Trophoblast cell (in vitro differentiated cells and primary cell): ENCODE results near the gene METRNL.

Experiments used
- DNase-seq, 2 donors: peaks; one replicate each; pipeline ENCODE4 v3.0.0-alpha.2; 2016
- H2AFZ ChIP-seq: 2 replicates; pipeline ENCODE4 v1.6.1; 2013; ENCODE audit warnings: low read length, moderate library complexity, mild to moderate bottlenecking; ENCODE audit not compliant: insufficient read depth, poor library complexity
- H2AK5ac ChIP-seq: 2 replicates; pipeline ENCODE4 v1.6.1; 2013; ENCODE audit warnings: mild to moderate bottlenecking, low read length
- H2BK120ac ChIP-seq: 2 replicates; pipeline ENCODE4 v1.6.1; 2013; ENCODE audit warnings: low read length, mild to moderate bottlenecking, moderate library complexity; ENCODE audit not compliant: insufficient read depth, poor library complexity
- H2BK12ac ChIP-seq: 2 replicates; pipeline ENCODE4 v1.6.1; 2013; ENCODE audit warnings: mild to moderate bottlenecking, low read length, moderate library complexity
- H2BK5ac ChIP-seq: 2 replicates; pipeline ENCODE4 v1.6.1; 2013; ENCODE audit warnings: low read length, low read depth, moderate library complexity, mild to moderate bottlenecking; ENCODE audit not compliant: poor library complexity
- H3K14ac ChIP-seq: 2 replicates; pipeline ENCODE4 v1.6.1; 2013; ENCODE audit warnings: mild to moderate bottlenecking, low read length
- H3K18ac ChIP-seq: 2 replicates; pipeline ENCODE4 v1.6.1; 2013; ENCODE audit warnings: mild to moderate bottlenecking, low read length
- H3K23ac ChIP-seq: 2 replicates; pipeline ENCODE4 v1.6.1; 2013; ENCODE audit warnings: low read length
- H3K27ac ChIP-seq: 2 replicates; pipeline ENCODE4 v1.5.1; 2013; ENCODE audit warnings: low read depth, mild to moderate bottlenecking, inconsistent platforms, low read length, moderate library complexity
- H3K27me3 ChIP-seq: 2 replicates; pipeline ENCODE4 v1.6.1; 2013; ENCODE audit warnings: inconsistent platforms, mild to moderate bottlenecking, low read length, moderate library complexity; ENCODE audit not compliant: insufficient read depth
- H3K36me3 ChIP-seq, 2 experiments: 1 replicate in 1 of 2; 2 replicates in 1 of 2; pipeline ENCODE4 v1.6.1; 2013; ENCODE audit warnings: low read length in 2 of 2, mild to moderate bottlenecking in 2 of 2, moderate library complexity in 1 of 2; ENCODE audit not compliant: insufficient read depth in 2 of 2, control insufficient read depth in 1 of 2
- H3K4ac ChIP-seq: 2 replicates; pipeline ENCODE4 v1.6.1; 2013; ENCODE audit warnings: low read depth, mild to moderate bottlenecking, low read length, moderate library complexity
- H3K4me1 ChIP-seq, 2 experiments: 1 replicate in 1 of 2; 2 replicates in 1 of 2; pipeline ENCODE4 v1.6.1; 2013; ENCODE audit warnings: low read length in 2 of 2, mild to moderate bottlenecking in 2 of 2, moderate library complexity in 1 of 2; ENCODE audit not compliant: insufficient read depth in 2 of 2, control insufficient read depth in 1 of 2
- H3K4me2 ChIP-seq: 2 replicates; pipeline ENCODE4 v1.6.1; 2013; ENCODE audit warnings: inconsistent platforms, mild to moderate bottlenecking, low read length, moderate library complexity
- H3K4me3 ChIP-seq: 2 replicates; pipeline ENCODE4 v1.5.1; 2013; ENCODE audit warnings: mild to moderate bottlenecking, low read depth, low read length, inconsistent platforms
- H3K79me1 ChIP-seq: one replicate; pipeline ENCODE4 v1.6.1; 2013; ENCODE audit warnings: low read length
- H3K79me2 ChIP-seq: 2 replicates; pipeline ENCODE4 v1.6.1; 2013; ENCODE audit warnings: low read length, mild to moderate bottlenecking; ENCODE audit not compliant: control insufficient read depth, insufficient read depth, poor library complexity
- H3K9ac ChIP-seq: 2 replicates; pipeline ENCODE4 v1.6.1; 2013; ENCODE audit warnings: mild to moderate bottlenecking, low read length
- H3K9me3 ChIP-seq: 2 replicates; pipeline ENCODE4 v1.6.1; 2013; ENCODE audit warnings: low read depth, mild to moderate bottlenecking, control low read depth, inconsistent platforms, low read length; ENCODE audit not compliant: insufficient read depth
- H4K12ac ChIP-seq: 2 replicates; pipeline ENCODE4 v1.6.1; 2013; ENCODE audit warnings: low read depth, mild to moderate bottlenecking, low read length, moderate library complexity
- H4K8ac ChIP-seq: 2 replicates; pipeline ENCODE4 v1.6.1; 2013; ENCODE audit warnings: low read depth, mild to moderate bottlenecking, low read length, moderate library complexity
- H4K91ac ChIP-seq: one replicate; pipeline ENCODE4 v1.6.1; 2013; ENCODE audit warnings: low read depth, mild to moderate bottlenecking, low read length, moderate library complexity
- WGBS: extraction: QIAGEN DNeasy Blood & Tissue Kit; methylation state at CpG from one replicate; pipeline ENCODE4 v1.1.7; 2013; ENCODE audit warnings: missing lambda C conversion rate; ENCODE audit not compliant: insufficient read length, insufficient coverage; ENCODE audit errors: extremely low coverage; 5-methylcytosine and 5-hydroxymethylcytosine counted together

METRNL gene

DNA sequence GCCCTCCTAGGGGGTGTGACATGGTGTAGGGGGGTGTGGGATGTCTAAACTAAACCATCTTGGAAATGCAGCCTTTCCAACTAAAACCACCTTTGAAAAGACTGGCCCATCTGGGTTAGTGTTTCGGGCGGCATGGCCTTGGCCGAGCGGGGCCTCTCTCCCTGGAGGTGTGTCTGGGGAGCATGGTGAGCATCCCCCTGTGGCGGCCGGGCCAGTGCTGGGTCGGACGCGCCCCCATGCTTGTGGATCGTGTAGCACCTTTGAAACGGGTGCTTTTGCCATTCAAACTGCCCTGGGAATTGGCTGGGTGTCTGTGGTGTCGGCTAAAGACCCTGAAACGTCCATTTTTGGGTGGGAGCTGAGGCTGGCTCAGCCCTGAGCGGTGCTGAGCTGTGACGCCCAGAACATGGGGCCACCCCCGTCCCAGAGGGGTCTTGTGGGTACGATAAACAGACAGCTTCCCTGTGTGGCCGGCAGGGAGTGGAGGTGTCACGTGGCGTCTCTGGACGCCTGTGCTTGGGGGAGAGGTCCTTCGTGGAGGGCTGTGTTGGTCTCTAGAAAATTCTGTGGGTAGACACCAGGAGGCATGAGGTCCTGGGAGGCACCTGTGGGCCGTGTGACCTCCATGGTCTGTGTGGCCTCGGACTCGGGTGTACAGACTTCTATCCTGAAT, 6.3 kb downstream of the METRNL start:
- peak overlapping the region; percentile 59 for H3K27ac ChIP-seq
- no peaks in the 10 kb centered on the region for H3K9me3 ChIP-seq
- no CpG with 5 or more reads among the region's 25 CpGs for WGBS
- peak overlapping the region; percentile 31 for H3K18ac ChIP-seq
- peak overlapping the region; percentile 54 for H3K4ac ChIP-seq
- peak overlapping the region; percentile 46 for H4K91ac ChIP-seq
- peaks cover 71 to 83% of the 10 kb centered on the region in 2 experiments for H3K4me1 ChIP-seq
- peaks cover 35% of the 10 kb centered on the region in 2 experiments for H3K36me3 ChIP-seq
- H3K79me1 ChIP-seq: peaks cover 43% of the 10 kb centered on the region
- DNase-seq: no peak
- no peak overlapping the region for H4K12ac ChIP-seq
- no peaks in the 10 kb centered on the region for H3K27me3 ChIP-seq
- H2BK5ac ChIP-seq: peak overlapping the region; percentile 28
- no peak overlapping the region for H2AK5ac ChIP-seq
- no peak overlapping the region for H3K4me2 ChIP-seq
- H3K14ac ChIP-seq: peak overlapping the region; percentile 28
- H2BK120ac ChIP-seq: peak overlapping the region; percentile 34
- peak overlapping the region; percentile 21 for H2BK12ac ChIP-seq
- H3K9ac ChIP-seq: no peak overlapping the region
- no peak overlapping the region for H3K4me3 ChIP-seq
- peaks cover 52% of the 10 kb centered on the region for H3K79me2 ChIP-seq
- H3K23ac ChIP-seq: no peak overlapping the region
- no peak overlapping the region for H2AFZ ChIP-seq
- H4K8ac ChIP-seq: no peak overlapping the region

DNA sequence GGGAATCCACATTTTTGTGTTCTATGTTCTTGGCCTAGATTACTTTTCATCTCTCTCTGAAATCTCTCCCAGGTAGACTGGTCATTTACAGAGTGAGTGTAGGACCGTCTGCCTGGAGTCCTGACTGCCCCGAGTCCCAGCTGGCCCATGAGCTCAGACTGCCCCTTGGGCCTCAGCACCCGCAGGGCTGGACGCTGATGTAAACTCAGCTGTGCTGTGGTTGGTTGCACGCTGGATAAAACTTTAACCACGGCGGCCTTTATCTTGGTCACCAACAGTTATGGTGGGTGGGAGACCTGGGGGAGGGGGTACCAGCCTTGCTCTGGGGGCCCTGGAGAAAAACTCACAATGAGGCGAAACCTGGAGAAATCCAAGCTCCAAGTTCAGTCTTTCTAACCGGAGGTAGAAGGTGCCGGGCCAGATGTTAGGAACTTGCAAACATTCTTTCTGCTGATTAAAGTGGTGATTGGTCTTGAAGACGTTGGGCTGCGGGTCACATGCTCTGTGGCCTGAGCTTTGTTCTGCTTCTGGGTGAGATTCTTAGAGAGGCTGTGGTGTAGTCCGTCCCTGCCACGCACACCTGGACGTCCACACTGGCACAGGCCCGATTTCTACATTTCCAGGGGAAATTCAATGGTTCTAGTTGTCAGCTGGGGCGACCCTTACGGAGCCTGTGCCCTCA, 6.9 kb downstream of the METRNL start:
- peak overlapping the region; percentile 59 for H3K27ac ChIP-seq
- DNase-seq: peak; percentile 30 to 54
- WGBS: no CpG with 5 or more reads among the region's 18 CpGs

DNA sequence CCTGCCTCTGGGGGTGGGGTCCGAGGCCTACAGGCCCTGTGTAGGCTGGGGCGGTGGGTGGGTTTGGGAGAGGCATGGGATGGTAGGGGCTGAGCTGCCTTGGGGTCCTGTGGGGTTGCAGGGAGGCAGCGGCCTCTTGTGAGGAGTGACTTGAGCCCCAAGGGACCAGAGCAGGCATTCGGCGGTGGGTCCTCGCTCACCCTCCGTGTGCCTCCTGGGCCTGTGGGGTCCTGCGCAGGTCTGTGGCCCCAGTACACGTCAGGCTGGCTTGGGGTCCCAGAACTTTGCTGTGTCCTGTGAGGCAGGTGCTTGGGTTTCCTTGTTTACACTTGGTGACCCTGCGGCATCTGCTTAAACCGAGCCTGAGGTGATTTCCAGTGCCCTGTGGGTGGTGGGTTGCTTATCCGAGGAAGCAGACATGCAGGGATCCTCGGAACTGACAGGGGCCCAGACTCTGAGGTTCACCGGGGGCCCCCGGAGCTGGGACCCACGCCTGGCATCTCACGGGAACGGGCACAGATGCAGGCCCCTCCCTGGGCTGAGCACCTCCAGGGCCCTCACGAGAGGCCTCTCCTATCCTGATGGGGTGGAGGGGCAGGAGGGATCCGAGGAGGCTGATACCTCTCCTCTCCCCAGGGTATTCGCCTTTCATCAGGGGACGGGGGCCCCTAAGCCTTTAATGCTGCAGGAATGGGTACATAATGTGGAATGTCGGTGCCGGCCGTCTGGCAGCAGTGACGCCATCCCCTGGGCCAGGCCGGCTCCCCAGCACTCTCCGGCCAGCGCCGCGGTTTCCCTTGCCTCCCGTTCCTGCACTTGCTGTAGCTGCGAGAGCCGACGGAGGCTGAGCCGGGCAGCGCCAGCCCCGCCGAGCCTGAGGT, 7.7 kb downstream of the METRNL start:
- no peaks in the 10 kb centered on the region for H3K9me3 ChIP-seq
- H3K9ac ChIP-seq: no peak overlapping the region
- H4K12ac ChIP-seq: no peak overlapping the region
- H3K4me1 ChIP-seq: peaks cover 72 to 82% of the 10 kb centered on the region in 2 experiments
- peak overlapping the region; percentile 21 for H4K8ac ChIP-seq
- no peak overlapping the region for H3K4me3 ChIP-seq
- H3K27me3 ChIP-seq: no peaks in the 10 kb centered on the region
- H2AK5ac ChIP-seq: peak overlapping the region; percentile 55
- H3K27ac ChIP-seq: peak overlapping the region; percentile 59
- no peak overlapping the region for H3K4me2 ChIP-seq
- H3K79me1 ChIP-seq: peaks cover 35% of the 10 kb centered on the region
- no peak overlapping the region for H2AFZ ChIP-seq
- H2BK120ac ChIP-seq: peak overlapping the region; percentile 35
- H3K79me2 ChIP-seq: peaks cover 47% of the 10 kb centered on the region
- no CpG with 5 or more reads among the region's 39 CpGs for WGBS
- peak overlapping the region; percentile 81 for H3K4ac ChIP-seq
- peaks cover 41 to 44% of the 10 kb centered on the region in 2 experiments for H3K36me3 ChIP-seq
- peak overlapping the region; percentile 35 for H2BK5ac ChIP-seq
- H3K14ac ChIP-seq: peak overlapping the region; percentile 48
- peak overlapping the region; percentile 23 for H4K91ac ChIP-seq
- no peak for DNase-seq
- H3K23ac ChIP-seq: no peak overlapping the region
- no peak overlapping the region for H2BK12ac ChIP-seq
- H3K18ac ChIP-seq: peak overlapping the region; percentile 39

More for the DNA sequence above, 6.9 kb downstream of the METRNL start:
- Histone ChIP-seq H3K4me3 (no peak overlapping the region), H4K12ac (no peak overlapping the region), H3K79me1 (peaks cover 38% of the 10 kb centered on the region), H2AFZ (no peak overlapping the region), H3K27me3 (no peaks in the 10 kb centered on the region), H3K9me3 (no peaks in the 10 kb centered on the region), H3K14ac (peak overlapping the region; percentile 48), H4K8ac (peak overlapping the region; percentile 21), H3K23ac (no peak overlapping the region), H3K9ac (no peak overlapping the region), H4K91ac (peak overlapping the region; percentile 23), H3K18ac (peak overlapping the region; percentile 18), H2BK12ac (no peak overlapping the region), H3K4me2 (no peak overlapping the region), H2BK120ac (peak overlapping the region; percentile 35), H3K4me1 (peaks cover 76 to 88% of the 10 kb centered on the region in 2 experiments), H3K4ac (peak overlapping the region; percentile 81), H2AK5ac (no peak overlapping the region), H3K36me3 (peaks cover 40 to 42% of the 10 kb centered on the region in 2 experiments), H2BK5ac (peak overlapping the region; percentile 35), H3K79me2 (peaks cover 51% of the 10 kb centered on the region)

DNA sequence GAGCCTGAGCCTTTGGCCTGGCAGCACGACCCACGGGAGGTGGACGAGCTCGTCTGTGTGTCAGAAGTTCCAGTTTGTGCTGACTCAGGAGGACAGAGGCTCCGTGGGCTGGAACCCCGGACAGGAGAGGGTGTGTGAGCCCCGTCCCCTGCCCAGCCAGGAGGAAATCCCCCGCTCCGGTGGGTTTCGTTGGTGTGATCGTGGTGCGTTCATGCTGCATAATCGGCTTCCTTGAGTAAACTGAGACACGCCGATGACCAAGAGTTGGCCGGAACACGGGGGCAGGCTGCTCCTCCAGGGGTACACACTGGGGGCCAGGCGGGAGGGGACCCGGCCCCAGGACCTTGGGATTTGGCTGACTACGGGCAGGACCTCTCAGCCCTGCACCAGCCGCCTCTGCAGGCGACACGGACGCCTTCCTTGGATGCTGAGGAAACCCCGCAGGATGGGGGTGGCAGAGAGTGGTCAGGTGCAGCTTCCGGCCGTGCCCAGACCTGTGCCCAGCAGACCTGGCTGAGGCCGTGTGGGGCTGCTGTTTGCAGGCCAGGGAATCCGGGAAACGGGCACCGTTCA, 8.5 kb downstream of the METRNL start:
- Histone ChIP-seq H2AFZ (no peak overlapping the region), H3K4me3 (no peak overlapping the region), H4K12ac (no peak overlapping the region), H3K9ac (no peak overlapping the region), H3K79me2 (peaks cover 48% of the 10 kb centered on the region), H3K14ac (no peak overlapping the region), H4K8ac (no peak overlapping the region), H3K27me3 (no peaks in the 10 kb centered on the region), H3K4me1 (peaks cover 65 to 75% of the 10 kb centered on the region in 2 experiments), H3K9me3 (no peaks in the 10 kb centered on the region), H3K18ac (peak overlapping the region; percentile 39), H2BK5ac (no peak overlapping the region), H2BK120ac (no peak overlapping the region), H3K27ac (no peak overlapping the region), H2AK5ac (peak overlapping the region; percentile 1), H3K4ac (peak overlapping the region; percentile 81), H3K36me3 (peaks cover 46 to 47% of the 10 kb centered on the region in 2 experiments), H3K23ac (no peak overlapping the region), H4K91ac (peak overlapping the region; percentile 3), H3K79me1 (peaks cover 32% of the 10 kb centered on the region), H3K4me2 (no peak overlapping the region), H2BK12ac (peak overlapping the region; percentile 17)
- DNase-seq: no peak
- no CpG with 5 or more reads among the region's 31 CpGs for WGBS
